GM18505 (cell line): Measurements from ENCODE around the gene NMD3.
"Not testable (repeated sequence)": the region's sequence is repeated elsewhere in the genome, so short reads cannot be mapped to it uniquely, and the experiment has no call there.

Experiments
- ATAC-seq: cut with Tn5 transposase; IDR thresholded peaks from one replicate; pipeline ENCODE4 v1.9.1; 2021; ENCODE audit not compliant: unreplicated experiment
- POLR2A ChIP-seq: IDR thresholded peaks from 4 replicates; pipeline ENCODE4 v1.6.1; 2011; ENCODE audit warnings: borderline replicate concordance; ENCODE audit not compliant: insufficient read depth, insufficient read length; ENCODE audit errors: extremely low read depth

The NMD3 gene

GRCh38 chr3:161274691-161275298, 53.7 kb downstream of the NMD3 start:
- no peak for TF ChIP-seq POLR2A
- ATAC-seq, result peak; percentile 85

GRCh38 chr3:161275919-161276318, 54.8 kb downstream of the NMD3 start:
- no peak for TF ChIP-seq POLR2A
- no peak for ATAC-seq

GRCh38 chr3:161282387-161282786, 61.3 kb downstream of the NMD3 start:
- not testable (repeated sequence) for ATAC-seq

DNA sequence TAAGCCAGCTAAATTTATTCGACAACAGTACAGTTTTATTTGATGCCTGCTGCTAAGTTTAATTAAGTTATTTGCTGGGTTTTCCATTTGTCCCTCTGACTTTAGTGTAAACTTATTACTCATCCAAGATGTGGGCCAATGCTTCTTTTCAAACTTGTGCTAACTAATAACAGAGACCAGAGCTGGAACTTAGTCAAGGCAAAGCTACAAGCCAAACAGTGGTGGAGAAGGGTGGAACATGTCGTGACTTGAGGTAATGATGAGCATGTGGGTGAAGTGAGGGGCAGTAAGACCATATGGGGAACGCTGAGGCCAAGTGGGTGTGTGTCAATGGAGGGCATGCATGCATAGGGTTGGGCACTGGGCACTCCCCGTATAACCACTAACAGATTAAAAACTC, 63.9 kb downstream of the NMD3 start:
- ATAC-seq, result no peak
- no peak for TF ChIP-seq POLR2A

DNA sequence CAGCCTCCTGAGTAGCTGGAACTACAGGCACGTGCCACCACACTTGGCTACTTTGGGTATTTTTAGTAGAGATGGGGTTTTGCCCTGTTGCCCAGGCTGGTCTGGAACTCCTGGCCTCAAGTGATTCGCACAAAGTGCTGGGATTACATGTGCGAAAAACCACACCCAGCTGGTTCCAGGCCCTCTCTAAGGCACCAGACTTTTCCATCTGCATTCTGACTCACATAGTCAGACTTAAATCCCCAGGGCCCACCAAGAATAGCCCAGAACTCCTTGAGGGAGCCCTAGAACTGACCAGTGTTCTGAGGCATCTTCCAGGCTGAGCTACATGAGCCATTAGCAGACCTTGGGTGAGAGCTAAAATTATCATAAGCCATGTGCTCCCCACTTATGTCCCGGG, 68.1 kb downstream of the NMD3 start:
- no peak for TF ChIP-seq POLR2A
- no peak for ATAC-seq

GRCh38 chr3:161291191-161291901, 70.2 kb downstream of the NMD3 start:
- no peak for ATAC-seq
- TF ChIP-seq POLR2A, result no peak

DNA sequence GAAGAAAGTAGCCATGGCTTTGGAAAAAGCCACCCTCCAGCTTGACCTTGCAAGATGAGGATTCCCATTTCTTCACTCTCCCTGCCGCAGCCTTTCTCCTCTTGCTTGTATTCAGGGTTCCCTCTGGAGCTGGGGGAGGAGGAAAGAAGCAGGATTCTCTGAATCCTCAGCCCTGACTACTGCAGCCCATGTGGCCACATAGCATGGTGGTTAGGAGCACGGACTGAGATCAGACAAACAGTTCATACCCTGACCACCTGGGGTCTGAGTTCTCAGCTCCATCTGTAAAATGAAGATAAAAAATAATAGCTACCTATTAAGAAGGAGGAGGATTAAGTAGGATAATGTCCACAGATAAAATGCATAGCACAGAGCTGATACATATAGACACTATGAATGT, 72.3 kb downstream of the NMD3 start:
- no peak for ATAC-seq
- no peak for TF ChIP-seq POLR2A

- TF ChIP-seq POLR2A, result no peak
Measured at GRCh38 chr3:161295325-161295724, 74.2 kb downstream of the NMD3 start.

DNA sequence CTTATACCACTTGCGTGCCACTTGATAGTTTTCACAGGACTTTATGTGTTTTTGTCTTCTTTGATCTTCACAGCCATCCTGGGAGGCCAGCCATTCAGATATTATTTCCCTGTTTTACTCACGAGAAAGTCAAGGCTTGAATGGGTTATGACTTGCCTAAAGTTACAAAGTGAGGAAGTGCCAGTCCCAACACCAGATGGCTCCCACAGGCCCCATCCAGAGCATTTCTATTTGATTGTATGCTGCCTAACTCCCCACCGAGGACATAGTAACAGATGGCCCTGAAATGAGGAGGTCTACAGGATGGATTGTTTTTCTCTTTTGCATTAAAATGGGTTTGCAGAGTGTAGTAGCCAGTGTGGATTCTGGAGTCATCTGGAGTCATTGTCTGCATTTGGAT, 75.7 kb downstream of the NMD3 start:
- ATAC-seq, result no peak
- TF ChIP-seq POLR2A, result no peak

More at GRCh38 chr3:161295325-161295724, 74.2 kb downstream of the NMD3 start:
- no peak for ATAC-seq
